Measurements from ENCODE around the gene FANCE. TPM values are rescaled to one million over a fixed set of nuclear protein-coding genes. Genes with fewer than 3 reads are reported as not detected.

The FANCE gene
- total and polyA plus RNA-seq, 9 of the 15 experiments (the other 6 are each of a cell fraction or from before 2014, with no cell fraction given): 5.7 to 30.2 (median 17.0) TPM

GRCh38 chr6:35498422-35499067, 46.4 kb downstream of the FANCE start (continued):
- TF ChIP-seq FOXA3 (CRISPR knock-in tag; conservative IDR thresholded peaks at IDR 0.05 in 1 of 2, IDR thresholded peaks at IDR 0.05 in 1 of 2) (peak in 1 of 2 experiments; percentile 63; a peak in 1 of 4 replicates), ZNF583 (CRISPR knock-in tag; IDR thresholded peaks at IDR 0.05) (no peak), MTA2 (IDR thresholded peaks at IDR 0.05; ENCODE audit: low read depth) (no peak), FOXJ3 (CRISPR knock-in tag; IDR thresholded peaks at IDR 0.05) (no peak), ZNF586 (CRISPR knock-in tag; conservative IDR thresholded peaks at IDR 0.05) (no peak), ETS1 (conservative IDR thresholded peaks at IDR 0.05; ENCODE audit: control insufficient read depth, low read depth, low read length) (no peak), ESRRB (CRISPR knock-in tag; IDR thresholded peaks at IDR 0.05; ENCODE audit: borderline replicate concordance) (no peak), ARID4B (CRISPR knock-in tag; IDR thresholded peaks at IDR 0.05) (peak; percentile 37; the same call in 1 of the 2 replicates), JUN (IDR thresholded peaks at IDR 0.05; ENCODE audit: borderline replicate concordance, low read depth, low read length) (no peak), JUN (CRISPR knock-in tag; IDR thresholded peaks at IDR 0.05; ENCODE audit: borderline replicate concordance) (no peak), BDP1 (IDR thresholded peaks at IDR 0.05; ENCODE audit: insufficient read depth, insufficient read length) (no peak), ARID1B (IDR thresholded peaks at IDR 0.05) (no peak; the same call in 1 of the 2 replicates), CC2D1A (IDR thresholded peaks at IDR 0.05) (no peak)
